Activated CD8-positive, alpha-beta memory T cell treated with anti-CD3 and anti-CD28 coated beads for 48 hours (primary cell): ENCODE results near the gene POU2F2.
"Not testable (repeated sequence)": the region's sequence is repeated elsewhere in the genome, so short reads cannot be mapped to it uniquely, and the experiment has no call there.

Source experiments
- DNase-seq, 3 experiments: peaks; one replicate each; pipeline ENCODE4 v3.0.0-alpha.2; 2020; ENCODE audit warnings: low read depth in 2 of 3, low spot score in 2 of 3

The POU2F2 gene

GRCh38 chr19:42065051-42065450, 67.2 kb downstream of the POU2F2 start:
- DNase-seq = no peak

GRCh38 chr19:42064432-42064831, 67.8 kb downstream of the POU2F2 start:
- DNase-seq = no peak

- DNase-seq = no peak
These were observed 69.9 kb downstream of the POU2F2 start for GRCh38 chr19:42062381-42062780.

GRCh38 chr19:42060117-42060516, 72.1 kb downstream of the POU2F2 start:
- DNase-seq = no peak

- no peak for DNase-seq
These were observed 73.0 kb downstream of the POU2F2 start for GRCh38 chr19:42059196-42059595.

GRCh38 chr19:42057846-42058245, 74.4 kb downstream of the POU2F2 start:
- no peak for DNase-seq

- no peak for DNase-seq
These were observed 78.0 kb downstream of the POU2F2 start for GRCh38 chr19:42054205-42054604.

- DNase-seq = no peak
These were observed 79.0 kb downstream of the POU2F2 start for GRCh38 chr19:42053037-42053935.

- no peak for DNase-seq
These were observed 79.9 kb downstream of the POU2F2 start for GRCh38 chr19:42052241-42052863.

- DNase-seq = peak in 1 of 3 experiments; percentile 16
These were observed 80.8 kb downstream of the POU2F2 start for GRCh38 chr19:42051166-42052115.

- DNase-seq = no peak
These were observed 83.3 kb downstream of the POU2F2 start for GRCh38 chr19:42048992-42049391.

GRCh38 chr19:42045575-42045974, 86.7 kb downstream of the POU2F2 start:
- no peak for DNase-seq

- no peak for DNase-seq
These were observed 89.6 kb downstream of the POU2F2 start for GRCh38 chr19:42042455-42043170.

GRCh38 chr19:42040491-42040890, 91.8 kb downstream of the POU2F2 start:
- not testable (repeated sequence) for DNase-seq

- no peak for DNase-seq
These were observed 92.2 kb downstream of the POU2F2 start for GRCh38 chr19:42040031-42040430.

GRCh38 chr19:42038666-42039065, 93.6 kb downstream of the POU2F2 start:
- DNase-seq = no peak

- DNase-seq = no peak
These were observed 94.6 kb downstream of the POU2F2 start for GRCh38 chr19:42037649-42038048.
